ENCODE data around the gene DCXR.
A peak's percentile ranks its signal among the peaks of the same experiment; 100 is the strongest.

Gene DCXR

DNA sequence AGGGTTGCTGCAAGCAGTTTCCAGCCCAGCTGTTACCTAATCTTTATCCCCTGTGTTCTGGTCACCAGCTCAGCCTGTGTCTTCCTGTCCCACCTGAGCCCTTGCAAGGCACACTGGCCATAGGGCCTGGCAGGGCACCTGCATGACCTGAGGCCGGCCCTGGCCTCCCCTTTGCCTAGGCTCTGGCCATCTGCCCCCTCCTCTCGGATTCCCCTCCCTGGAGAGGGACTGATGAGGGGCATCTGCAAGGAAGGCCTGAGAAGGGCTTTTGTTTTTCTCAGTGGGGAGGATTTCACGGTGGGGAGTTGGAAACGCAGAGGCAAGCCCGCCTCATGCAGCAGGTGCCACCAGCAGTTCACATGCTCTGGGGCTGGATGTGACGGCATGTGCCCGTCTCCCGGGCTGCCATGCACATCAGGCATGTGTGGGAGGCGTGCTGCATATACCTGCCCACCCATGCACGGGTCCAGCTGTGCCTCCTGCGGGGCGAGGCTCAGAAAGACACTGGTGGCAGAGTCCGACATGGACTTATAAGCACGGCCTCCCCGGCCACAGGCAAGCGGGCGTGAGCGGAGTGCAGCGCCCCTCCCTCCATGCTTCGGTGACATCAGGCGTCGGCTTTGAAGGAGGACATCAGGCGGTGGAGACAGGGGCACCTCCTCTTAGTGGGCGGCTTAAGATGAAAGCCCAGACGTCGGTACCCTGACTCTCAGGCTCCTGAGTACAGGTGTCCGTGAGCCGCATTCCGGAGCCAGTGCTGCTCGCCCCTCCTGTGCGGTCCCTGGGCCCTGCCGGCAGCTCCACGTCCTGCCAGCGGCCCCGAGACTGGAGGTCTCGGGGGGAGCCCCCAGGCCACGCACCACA lies 43.5 kb downstream of the DCXR start:
- peaks cover 78% of the 10 kb centered on the region for H3K4me1 Mint-ChIP-seq
- H3K27me3 Mint-ChIP-seq (ENCODE audit: low read depth, poor library complexity): no peaks in the 10 kb centered on the region
- no peak overlapping the region for H3K27ac Mint-ChIP-seq
- H3K36me3 Mint-ChIP-seq (ENCODE audit: low read depth): peaks cover 31% of the 10 kb centered on the region
- H3K9me3 Mint-ChIP-seq: peaks cover 3% of the 10 kb centered on the region
- no peak for DNase-seq
- H3K4me3 Mint-ChIP-seq: no peak overlapping the region
- TF ChIP-seq CTCF (IDR thresholded peaks at IDR 0.05): no peak

DNA sequence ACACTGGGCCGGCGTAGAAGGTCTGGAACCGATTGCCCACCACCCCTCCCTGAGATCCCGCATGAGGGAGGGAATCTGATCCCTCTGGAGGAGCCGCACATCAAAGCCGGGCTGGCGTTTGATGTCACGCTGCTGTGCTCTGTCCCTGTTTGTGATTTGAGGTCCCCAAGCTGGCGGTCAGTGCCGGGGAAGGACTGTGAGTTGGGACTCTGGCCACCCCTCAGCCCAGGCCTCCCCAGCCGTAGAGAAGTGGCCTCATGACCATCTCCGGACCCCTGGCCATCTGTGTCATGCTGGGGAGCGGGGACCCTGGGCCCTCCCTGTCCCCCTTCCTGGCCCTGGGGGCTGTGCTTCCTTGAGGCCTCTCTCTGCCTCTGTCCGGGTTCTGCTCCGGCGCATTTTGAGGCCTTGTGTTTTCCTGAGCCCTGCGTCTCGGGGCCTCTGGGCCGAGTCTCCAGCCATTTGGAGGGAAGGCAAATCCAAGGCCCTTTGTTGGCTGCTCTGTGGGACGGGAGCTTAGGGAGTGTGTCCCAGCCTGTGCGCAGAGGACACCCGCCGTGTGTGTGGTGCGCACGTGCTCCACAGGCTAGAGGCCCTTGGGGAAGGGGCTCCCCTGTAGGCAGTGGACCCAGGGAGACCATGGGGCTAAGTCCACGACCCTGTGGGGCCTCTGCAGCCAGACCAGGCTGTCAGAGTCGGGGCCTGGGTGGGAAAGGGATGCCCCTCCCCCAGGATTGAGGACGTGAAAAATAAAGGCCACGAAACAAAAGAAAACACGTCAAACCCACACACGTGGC lies 45.0 kb downstream of the DCXR start:
- H3K36me3 Mint-ChIP-seq (ENCODE audit: low read depth): peaks cover 25% of the 10 kb centered on the region
- peaks cover 3% of the 10 kb centered on the region for H3K9me3 Mint-ChIP-seq
- H3K27ac Mint-ChIP-seq: peak overlapping the region; percentile 95
- TF ChIP-seq CTCF (IDR thresholded peaks at IDR 0.05): no peak
- peak; percentile 75 for DNase-seq
- peak overlapping the region; percentile 34 for H3K4me3 Mint-ChIP-seq
- no peaks in the 10 kb centered on the region for H3K27me3 Mint-ChIP-seq (ENCODE audit: low read depth, poor library complexity)
- peaks cover 68% of the 10 kb centered on the region for H3K4me1 Mint-ChIP-seq

DNA sequence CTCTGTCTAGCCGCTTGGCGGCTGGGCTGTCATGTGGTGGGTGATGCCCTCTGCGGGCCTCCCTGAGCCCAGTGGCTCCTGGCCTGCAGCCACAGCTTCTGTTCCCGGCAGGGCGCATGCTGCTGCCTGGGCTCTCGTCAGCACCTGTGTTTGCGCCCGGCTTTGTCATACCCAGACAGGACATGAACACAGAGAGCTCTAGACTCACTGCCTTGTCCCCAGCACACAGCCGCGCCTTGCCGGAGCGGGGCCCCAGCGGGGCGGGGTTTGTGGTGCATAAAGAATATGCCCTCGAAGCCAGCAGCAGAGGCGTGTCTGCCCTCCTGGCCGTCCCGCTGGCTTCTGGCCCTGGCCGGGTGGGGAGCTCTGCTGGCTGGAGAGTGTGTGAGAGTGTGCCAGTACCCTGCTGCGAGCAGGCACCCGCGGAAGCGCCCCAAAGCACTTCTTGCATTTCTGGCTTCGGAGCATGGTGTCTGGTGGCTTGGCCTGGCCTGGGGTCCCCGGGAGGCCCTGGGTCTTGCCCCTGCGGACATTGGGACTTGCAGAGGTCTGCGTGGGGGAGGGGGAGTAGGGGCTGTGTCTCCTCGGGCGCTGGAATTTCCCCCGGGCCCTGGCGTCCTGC lies 45.7 kb downstream of the DCXR start:
- H3K9me3 Mint-ChIP-seq: peaks cover 3% of the 10 kb centered on the region
- peak overlapping the region; percentile 92 for H3K27ac Mint-ChIP-seq

DNA sequence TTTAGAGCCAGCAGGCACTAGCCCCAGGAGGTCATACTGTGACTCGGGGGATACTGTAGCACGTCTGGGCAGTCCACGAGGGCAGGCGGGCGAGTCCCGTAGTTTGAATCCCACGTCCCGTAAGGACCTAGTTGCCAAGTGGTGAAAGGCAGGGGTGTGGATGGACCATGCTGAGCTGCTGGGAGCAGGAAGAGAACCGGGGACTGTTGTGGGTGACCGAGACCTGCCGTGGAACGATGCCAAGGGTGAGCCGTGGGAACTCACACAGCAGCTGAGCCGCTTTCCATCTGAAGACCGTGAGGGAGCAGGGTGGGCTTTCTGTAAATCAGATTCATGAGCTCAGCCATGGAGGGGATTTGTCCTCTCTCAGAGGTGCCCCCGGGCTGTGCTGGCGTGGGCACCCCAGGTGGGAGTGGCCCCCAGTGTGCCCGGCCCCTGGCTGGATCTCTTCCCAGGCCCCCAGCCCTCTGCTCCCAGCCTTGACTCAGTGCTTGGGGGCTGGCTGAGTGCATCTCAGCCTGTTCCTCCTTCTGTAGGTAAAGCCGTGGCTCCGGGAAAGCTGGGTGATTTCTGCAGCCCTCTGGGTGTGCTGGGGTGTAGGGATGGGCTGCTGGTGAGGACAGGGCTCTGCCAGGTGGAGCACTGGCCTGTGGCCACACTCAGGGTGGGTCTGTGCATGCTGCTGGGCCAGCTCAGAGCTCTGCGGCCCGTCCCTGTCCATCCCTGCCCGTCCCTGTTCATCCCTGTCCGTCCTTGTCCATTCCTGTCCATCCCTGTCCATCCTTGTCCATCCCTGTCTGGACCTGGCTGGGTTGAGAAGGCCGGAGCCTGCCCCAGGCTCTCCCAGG lies 46.4 kb downstream of the DCXR start:
- H3K27ac Mint-ChIP-seq: peak overlapping the region; percentile 92

More for the DNA sequence above, 45.7 kb downstream of the DCXR start:
- DNase-seq: peak; percentile 72
- H3K27me3 Mint-ChIP-seq (ENCODE audit: low read depth, poor library complexity): no peaks in the 10 kb centered on the region
- H3K4me3 Mint-ChIP-seq: peak overlapping the region; percentile 40
- H3K4me1 Mint-ChIP-seq: peaks cover 65% of the 10 kb centered on the region
- no peak for TF ChIP-seq CTCF (IDR thresholded peaks at IDR 0.05)
- peaks cover 24% of the 10 kb centered on the region for H3K36me3 Mint-ChIP-seq (ENCODE audit: low read depth)

More for the DNA sequence above, 46.4 kb downstream of the DCXR start:
- peaks cover 3% of the 10 kb centered on the region for H3K9me3 Mint-ChIP-seq
- TF ChIP-seq CTCF (IDR thresholded peaks at IDR 0.05): no peak
- no peak for DNase-seq
- H3K4me1 Mint-ChIP-seq: peaks cover 58% of the 10 kb centered on the region
- H3K36me3 Mint-ChIP-seq (ENCODE audit: low read depth): peaks cover 23% of the 10 kb centered on the region
- no peaks in the 10 kb centered on the region for H3K27me3 Mint-ChIP-seq (ENCODE audit: low read depth, poor library complexity)
- H3K4me3 Mint-ChIP-seq: peak overlapping the region; percentile 40

Data from nephron progenitor cell (in vitro differentiated cells).